Thoracic aorta (tissue), 2 donors: ENCODE measurements around the gene PRKCA. TPM values are rescaled to one million over a fixed set of nuclear protein-coding genes. Genes with fewer than 3 reads are reported as not detected.

Experiments used
- ATAC-seq: fragments of 150-250 bp; one replicate; pipeline ENCODE4 v1.8.0; 2017; ENCODE audit warnings: low read depth; ENCODE audit not compliant: insufficient number of reproducible peaks, low FRiP score
- DNase-seq: peaks from one replicate; pipeline ENCODE4 v3.0.0-alpha.2; 2020; ENCODE audit warnings: low spot score
- H3K27ac ChIP-seq, 2 donors: fragments of 200-600 bp; sonication (generic); 1 replicate in 1 of 2; 2 replicates in 1 of 2; pipeline ENCODE4 v1.5.1; 2016; ENCODE audit warnings: mild to moderate bottlenecking in 2 of 2, moderate library complexity in 2 of 2
- H3K27me3 ChIP-seq: fragments of 200-600 bp; sonication (generic); replicated peaks from 2 replicates; pipeline ENCODE4 v1.6.0; 2016; ENCODE audit warnings: mild to moderate bottlenecking; ENCODE audit not compliant: insufficient read depth
- H3K36me3 ChIP-seq: fragments of 200-600 bp; sonication (generic); one replicate; pipeline ENCODE4 v1.5.1; 2016
- H3K4me1 ChIP-seq, 2 donors: fragments of 200-600 bp; sonication (generic); 1 replicate in 1 of 2; 2 replicates in 1 of 2; pipeline versions ENCODE4 v1.5.1 to v1.6.0; 2016; ENCODE audit warnings: low read depth in 2 of 2, mild to moderate bottlenecking in 1 of 2; ENCODE audit not compliant: control insufficient read depth in 1 of 2
- H3K4me3 ChIP-seq: fragments of 200-600 bp; sonication (generic); 2 replicates; pipeline ENCODE4 v1.5.1; 2016; ENCODE audit warnings: mild to moderate bottlenecking
- H3K9me3 ChIP-seq: fragments of 200-600 bp; sonication (generic); 2 replicates; pipeline ENCODE4 v1.5.1; 2016
- CTCF ChIP-seq: fragments of 200-600 bp; sonication (generic); IDR thresholded peaks from one replicate; pipeline ENCODE4 v1.5.1; 2019; ENCODE audit warnings: antibody characterized with exemption
- total RNA-seq, 2 donors: library from RNA; depleted of rRNA; stranded (reverse); fragments of >200 nt; gene quantifications; one replicate each; pipeline versions ENCODE4 v1.1.0 to v1.2.3, GENCODE V29; 2016

PRKCA gene
- total RNA-seq, 2 donors from 2014 or later = 9.1 to 11.6 TPM

- TF ChIP-seq CTCF = no peak
- Histone ChIP-seq H3K27me3 (no peaks in the 10 kb centered on the region), H3K27ac (no peak overlapping the region), H3K36me3 (no peaks in the 10 kb centered on the region), H3K4me1 (no peaks in the 10 kb centered on the region), H3K9me3 (no peaks in the 10 kb centered on the region), H3K4me3 (no peak overlapping the region)
- ATAC-seq (no peak), DNase-seq (no peak)
These were observed 41.7 kb upstream of the PRKCA start for GRCh38 chr17:66260688-66261087.

GRCh38 chr17:66262767-66263166 lies 39.6 kb upstream of the PRKCA start:
- no peaks in the 10 kb centered on the region for H3K27me3 ChIP-seq
- no peak for TF ChIP-seq CTCF
- H3K9me3 ChIP-seq = no peaks in the 10 kb centered on the region
- no peaks in the 10 kb centered on the region for H3K36me3 ChIP-seq
- H3K27ac ChIP-seq = no peak overlapping the region
- H3K4me1 ChIP-seq = no peaks in the 10 kb centered on the region
- DNase-seq = no peak
- H3K4me3 ChIP-seq = no peak overlapping the region
- ATAC-seq = no peak

GRCh38 chr17:66264696-66265095 lies 37.7 kb upstream of the PRKCA start:
- Histone ChIP-seq H3K4me1 (no peaks in the 10 kb centered on the region), H3K27ac (no peak overlapping the region), H3K4me3 (no peak overlapping the region), H3K9me3 (no peaks in the 10 kb centered on the region), H3K27me3 (no peaks in the 10 kb centered on the region), H3K36me3 (no peaks in the 10 kb centered on the region)
- ATAC-seq = no peak
- no peak for DNase-seq
- no peak for TF ChIP-seq CTCF

- no peak for TF ChIP-seq CTCF
- Histone ChIP-seq H3K9me3 (no peaks in the 10 kb centered on the region), H3K36me3 (no peaks in the 10 kb centered on the region), H3K4me1 (peaks cover 0 to 11% of the 10 kb centered on the region in 2 donors), H3K27me3 (no peaks in the 10 kb centered on the region), H3K4me3 (no peak overlapping the region), H3K27ac (no peak overlapping the region)
- ATAC-seq = peak; percentile 57
- DNase-seq = no peak
These were observed 34.0 kb upstream of the PRKCA start for GRCh38 chr17:66268247-66268927.

- no peak for TF ChIP-seq CTCF
These were observed 32.3 kb upstream of the PRKCA start for GRCh38 chr17:66270106-66270505.

More at GRCh38 chr17:66270106-66270505, 32.3 kb upstream of the PRKCA start:
- no peak overlapping the region for H3K27ac ChIP-seq
- peaks cover 0 to 18% of the 10 kb centered on the region in 2 donors for H3K4me1 ChIP-seq
- no peaks in the 10 kb centered on the region for H3K27me3 ChIP-seq
- no peak for DNase-seq
- H3K9me3 ChIP-seq = no peaks in the 10 kb centered on the region
- ATAC-seq = no peak
- H3K36me3 ChIP-seq = no peaks in the 10 kb centered on the region
- no peak overlapping the region for H3K4me3 ChIP-seq
